ENCODE measurements around the gene AP3S2.

DNA sequence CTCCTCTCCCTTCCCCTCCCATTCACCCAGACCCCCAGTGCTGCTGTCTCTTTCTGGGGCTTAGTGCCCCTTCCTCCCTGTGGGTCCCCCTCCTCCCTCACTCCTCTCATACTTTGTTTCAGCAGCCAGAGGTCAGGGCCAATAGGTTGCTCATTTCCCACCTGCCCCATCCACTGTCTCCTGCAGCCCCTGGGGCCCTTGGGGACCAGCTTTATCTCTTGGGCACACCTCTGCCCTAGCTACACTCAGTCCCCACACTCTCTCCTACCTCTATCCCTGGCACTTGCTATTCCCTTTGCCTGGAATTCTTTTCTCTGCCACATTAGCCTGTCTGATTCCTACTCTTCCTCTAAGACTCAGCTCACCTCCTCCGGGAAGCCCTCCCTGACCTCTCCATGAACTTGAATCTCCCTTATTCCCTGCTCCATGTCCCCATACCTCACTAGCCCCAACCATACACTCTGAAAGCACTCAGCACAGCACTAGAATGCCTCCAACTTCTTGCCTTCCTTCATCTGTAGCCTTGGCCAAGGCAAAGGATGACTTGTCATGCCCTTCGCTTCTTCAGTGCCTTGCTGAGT is 93.8 kb downstream of the AP3S2 start:
- TF ChIP-seq POLR2A (IDR thresholded peaks at IDR 0.05; ENCODE audit: control extremely low read depth in 1 of 2, low read depth in 2 of 2, low read length in 2 of 2) (no peak), CTCF (IDR thresholded peaks at IDR 0.05; ENCODE audit: control extremely low read depth in 1 of 3, insufficient read depth in 1 of 3, low read depth in 1 of 3, low read length in 3 of 3) (no peak)
